Glutamatergic neuron (in vitro differentiated cells): ENCODE data around the gene MFSD8. TPM values are rescaled to one million over a fixed set of nuclear protein-coding genes. Genes with fewer than 3 reads are reported as not detected.

Source experiments
- DNase-seq: peaks from one replicate; pipeline ENCODE4 v3.0.0; 2022
- H3K27ac Mint-ChIP-seq: one replicate; pipeline ENCODE4 v1.8.0; 2020; ENCODE audit warnings: mild to moderate bottlenecking, mixed read lengths, inconsistent platforms; ENCODE audit not compliant: unreplicated experiment
- H3K27me3 Mint-ChIP-seq: one replicate; pipeline ENCODE4 v1.8.0; 2020; ENCODE audit warnings: mild to moderate bottlenecking, moderate library complexity, mixed read lengths, inconsistent platforms; ENCODE audit not compliant: unreplicated experiment
- H3K36me3 Mint-ChIP-seq: one replicate; pipeline ENCODE4 v1.8.0; 2020; ENCODE audit warnings: mild to moderate bottlenecking, mixed read lengths, inconsistent platforms; ENCODE audit not compliant: unreplicated experiment
- H3K4me1 Mint-ChIP-seq: one replicate; pipeline ENCODE4 v1.8.0; 2020; ENCODE audit warnings: mild to moderate bottlenecking, low read depth, mixed read lengths, inconsistent platforms; ENCODE audit not compliant: unreplicated experiment
- H3K4me3 Mint-ChIP-seq: one replicate; pipeline ENCODE4 v1.8.0; 2020; ENCODE audit warnings: mild to moderate bottlenecking, mixed read lengths, inconsistent platforms; ENCODE audit not compliant: unreplicated experiment
- H3K9me3 Mint-ChIP-seq: one replicate; pipeline ENCODE4 v1.8.0; 2020; ENCODE audit warnings: mild to moderate bottlenecking, moderate library complexity, mixed read lengths, inconsistent platforms; ENCODE audit not compliant: unreplicated experiment
- CTCF ChIP-seq: fragments of 200-600 bp; sonication (generic); IDR thresholded peaks from one replicate; pipeline ENCODE4 v1.5.0; 2021; ENCODE audit not compliant: partially characterized antibody, unreplicated experiment
- total RNA-seq: library from RNA; stranded (reverse); fragmentation: NEBNext Ultra II Directional; extraction: Animal tissue kit (Norgen Biotek cat#: 25700); gene quantifications from one replicate; pipeline ENCODE4 v1.2.1, GENCODE V29; 2021; ENCODE audit not compliant: unreplicated experiment

The MFSD8 gene
- total RNA-seq, 1 donor from 2014 or later, result 22.6 TPM

- Mint-ChIP-seq H3K27ac (no peak overlapping the region), H3K4me1 (no peaks in the 10 kb centered on the region), H3K9me3 (peaks cover 2% of the 10 kb centered on the region), H3K27me3 (no peaks in the 10 kb centered on the region), H3K36me3 (no peaks in the 10 kb centered on the region), H3K4me3 (no peak overlapping the region)
- DNase-seq, result no peak
- TF ChIP-seq CTCF, result no peak
These were observed 96.8 kb downstream of the MFSD8 start for GRCh38 chr4:127868196-127868595.

Other genes starting within 250 kb of the MFSD8 start
- gene SLC25A31, start 234.8 kb downstream of the MFSD8 start, total RNA-seq, result not detected
- gene HSPA4L, start 182.9 kb downstream of the MFSD8 start, total RNA-seq, result 14.7 TPM
- 5.6 TPM for gene PLK4, start 84.3 kb downstream of the MFSD8 start, total RNA-seq
- 9.7 TPM for gene ABHD18, start 233 bp upstream of the MFSD8 start, total RNA-seq
- gene LARP1B, start 96.1 kb upstream of the MFSD8 start, total RNA-seq, result 16.1 TPM